Stimulated activated CD4-positive, alpha-beta T cell treated with anti-CD3 and anti-CD28 coated beads, Interleukin-4, amount 100 ng/mL, for 1 hour (primary cell): ENCODE data around the gene KRT15.

Source experiments
- DNase-seq: peaks from one replicate; pipeline ENCODE4 v3.0.0-alpha.2; 2020

Gene KRT15

GRCh38 chr17:41476866-41477815 is 41.5 kb downstream of the KRT15 start:
- DNase-seq: no peak

- DNase-seq: no peak
These were observed 43.3 kb downstream of the KRT15 start for GRCh38 chr17:41475421-41475820.

GRCh38 chr17:41474863-41475262 is 43.8 kb downstream of the KRT15 start:
- no peak for DNase-seq

GRCh38 chr17:41468346-41468745 is 50.3 kb downstream of the KRT15 start:
- no peak for DNase-seq

GRCh38 chr17:41467561-41467960 is 51.1 kb downstream of the KRT15 start:
- DNase-seq: no peak

- no peak for DNase-seq
These were observed 51.7 kb downstream of the KRT15 start, which contains the start of gene KRT32 for GRCh38 chr17:41466988-41467387. Gene KRT32 (minus strand): TSS chr17:41467386. CDS start chr17:41467325, 61 bp downstream.

- no peak for DNase-seq
These were observed 54.0 kb downstream of the KRT15 start for GRCh38 chr17:41464682-41465081.

- DNase-seq: no peak
These were observed 54.5 kb downstream of the KRT15 start for GRCh38 chr17:41464173-41464572.

GRCh38 chr17:41463746-41464145 is 54.9 kb downstream of the KRT15 start:
- DNase-seq: no peak
